Measurements from ENCODE around the gene ARNT2.

The ARNT2 gene

DNA sequence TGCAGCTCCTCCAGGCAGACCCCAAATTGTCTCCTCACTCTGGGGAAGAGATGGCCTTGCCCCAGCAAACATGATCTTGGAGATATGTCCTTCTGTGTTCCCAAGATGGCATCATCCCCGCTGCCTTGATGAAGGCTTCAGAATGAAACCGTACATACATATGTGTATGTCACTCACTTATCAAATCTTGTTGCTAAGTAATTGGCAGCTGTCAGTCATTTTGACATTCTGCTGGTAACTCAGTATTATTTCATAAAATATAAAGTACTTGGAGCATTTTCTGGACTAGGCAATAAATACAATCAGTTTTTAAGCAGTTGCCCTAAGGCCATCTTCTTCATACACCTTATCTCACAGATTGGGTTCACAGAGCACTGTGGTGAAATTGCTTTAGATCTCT, 62.4 kb downstream of the ARNT2 start:
- no peak for DNase-seq (ENCODE audit: low read depth)

- no peak for DNase-seq (ENCODE audit: low read depth)
Observed at GRCh38 chr15:80467311-80467714, 63.1 kb downstream of the ARNT2 start.

DNA sequence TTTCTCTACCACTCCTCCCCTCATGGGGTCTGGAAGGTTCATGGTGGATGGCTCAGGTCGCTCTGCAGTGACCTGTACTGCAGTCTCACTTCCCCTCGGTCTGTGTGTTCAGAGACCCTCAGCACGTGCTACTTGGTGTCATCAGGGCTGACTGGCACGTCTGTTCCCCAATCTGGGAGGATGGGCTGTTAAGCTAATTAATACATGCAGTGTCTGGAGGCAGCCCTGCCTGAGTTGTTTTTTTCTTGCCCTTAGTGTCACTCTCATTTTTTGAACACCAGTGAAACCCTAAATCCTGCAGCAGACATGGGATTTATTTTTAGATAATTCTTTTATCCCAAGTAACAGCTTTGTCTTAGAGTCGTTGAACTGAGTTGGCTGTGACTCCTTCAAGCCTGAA, 64.6 kb downstream of the ARNT2 start:
- DNase-seq (ENCODE audit: low read depth): no peak

DNA sequence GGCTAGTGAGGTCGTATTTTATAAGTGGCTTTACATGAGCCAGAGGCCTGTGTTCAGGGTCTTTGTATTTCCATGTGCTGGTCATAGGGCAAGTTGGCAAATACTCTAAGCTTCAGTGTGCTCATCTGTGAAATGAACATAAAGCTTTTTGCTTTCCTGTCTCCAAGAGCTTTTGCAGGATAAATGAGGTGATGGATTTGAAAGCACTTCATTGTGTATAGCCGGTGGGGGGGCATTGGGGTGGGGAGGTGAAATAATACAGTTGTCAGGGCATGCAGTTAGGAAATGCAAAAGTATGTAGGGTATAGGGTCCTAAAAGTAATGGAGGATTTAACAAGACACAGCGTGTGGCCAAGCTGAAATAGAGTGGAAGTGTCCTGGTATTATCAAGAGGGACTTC, 67.7 kb downstream of the ARNT2 start:
- no peak for DNase-seq (ENCODE audit: low read depth)

- no peak for DNase-seq (ENCODE audit: low read depth)
Observed at GRCh38 chr15:80473286-80474223, 69.4 kb downstream of the ARNT2 start.

DNA sequence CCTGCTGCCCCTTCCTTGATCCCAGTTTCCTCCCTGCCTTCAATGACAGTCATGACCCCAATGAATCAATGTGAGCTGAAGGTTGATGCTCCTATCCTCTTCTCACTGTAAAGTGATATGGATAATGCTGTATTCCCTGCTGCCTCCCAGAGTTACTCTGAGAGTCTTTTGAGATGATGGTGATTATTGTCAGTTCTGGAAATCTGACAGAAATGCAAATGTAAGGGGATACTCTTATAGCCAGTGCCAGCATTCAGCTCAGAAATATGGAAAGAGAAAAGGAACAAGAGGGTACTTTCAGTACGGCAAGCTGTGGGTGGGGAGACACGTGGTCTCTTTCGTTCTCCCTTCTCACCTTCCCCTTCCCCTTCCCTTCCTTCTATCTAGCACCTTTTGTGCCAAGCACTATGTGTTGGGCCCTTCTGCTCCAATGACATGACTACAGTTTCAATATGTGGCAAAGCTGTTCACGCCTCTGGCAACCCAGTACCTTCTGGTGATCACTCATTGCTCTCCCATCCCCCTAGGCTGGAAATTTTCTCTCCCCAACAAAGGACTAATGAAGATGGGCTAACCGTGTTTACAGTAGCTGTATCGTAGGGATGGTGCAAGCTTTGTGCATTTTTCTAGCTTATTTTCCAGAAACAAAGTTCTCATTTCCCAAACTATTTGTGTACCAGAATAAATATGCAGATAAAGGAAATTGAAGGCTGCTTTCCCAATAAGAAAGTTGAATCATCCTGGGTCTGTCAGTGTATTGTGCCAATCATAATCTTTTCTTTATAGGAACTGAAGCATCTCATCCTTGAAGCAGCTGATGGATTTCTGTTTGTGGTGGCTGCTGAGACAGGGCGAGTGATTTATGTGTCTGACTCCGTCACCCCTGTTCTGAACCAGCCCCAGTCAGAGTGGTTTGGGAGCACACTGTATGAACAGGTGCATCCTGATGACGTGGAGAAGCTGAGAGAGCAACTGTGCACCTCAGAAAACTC, 70.3 kb downstream of the ARNT2 start:
- DNase-seq (ENCODE audit: low read depth): no peak

- DNase-seq (ENCODE audit: low read depth): no peak
Observed at GRCh38 chr15:80475572-80475971, 71.4 kb downstream of the ARNT2 start.

DNA sequence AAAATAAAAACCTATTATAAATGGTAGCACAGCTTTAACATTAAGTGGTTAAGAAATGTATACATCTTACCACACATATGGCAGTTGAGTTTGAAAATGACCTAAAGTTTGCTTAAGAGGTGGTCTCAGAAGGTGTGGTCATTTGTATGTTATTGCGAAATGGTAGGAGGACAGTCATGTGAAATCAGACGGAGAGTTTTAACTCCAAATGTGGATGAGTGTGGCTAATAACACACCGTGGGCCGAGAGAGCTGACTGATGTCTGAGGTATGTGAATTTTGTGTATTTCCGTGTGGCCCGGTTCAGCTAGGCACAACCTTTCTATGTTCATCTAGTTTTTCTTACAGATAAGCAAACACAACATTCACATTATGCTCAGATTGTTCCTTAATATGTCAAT, 71.9 kb downstream of the ARNT2 start:
- DNase-seq (ENCODE audit: low read depth): no peak

DNA sequence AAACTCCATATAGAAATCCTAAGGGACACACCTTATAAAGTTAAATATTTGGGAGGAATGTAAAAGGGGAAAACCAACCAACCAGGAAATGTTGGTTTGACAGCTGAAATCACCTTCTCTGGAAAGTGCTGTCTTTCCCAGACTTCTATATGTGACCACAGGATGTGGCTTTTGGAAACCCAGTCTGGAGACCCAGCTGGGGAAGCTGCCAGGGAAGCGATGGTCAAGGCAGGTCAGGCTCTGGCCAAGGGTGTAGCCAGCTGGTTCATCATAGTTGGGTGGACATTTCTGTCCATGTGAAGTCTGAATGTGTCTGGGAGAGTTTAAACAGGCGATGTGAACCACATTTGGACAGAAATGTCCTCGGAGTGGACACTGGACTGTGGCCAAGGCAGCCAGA, 73.9 kb downstream of the ARNT2 start:
- DNase-seq (ENCODE audit: low read depth): no peak

GRCh38 chr15:80479191-80479590, 75.0 kb downstream of the ARNT2 start:
- DNase-seq (ENCODE audit: low read depth): no peak

- DNase-seq (ENCODE audit: low read depth): no peak
Observed at GRCh38 chr15:80480171-80480811, 76.1 kb downstream of the ARNT2 start.

DNA sequence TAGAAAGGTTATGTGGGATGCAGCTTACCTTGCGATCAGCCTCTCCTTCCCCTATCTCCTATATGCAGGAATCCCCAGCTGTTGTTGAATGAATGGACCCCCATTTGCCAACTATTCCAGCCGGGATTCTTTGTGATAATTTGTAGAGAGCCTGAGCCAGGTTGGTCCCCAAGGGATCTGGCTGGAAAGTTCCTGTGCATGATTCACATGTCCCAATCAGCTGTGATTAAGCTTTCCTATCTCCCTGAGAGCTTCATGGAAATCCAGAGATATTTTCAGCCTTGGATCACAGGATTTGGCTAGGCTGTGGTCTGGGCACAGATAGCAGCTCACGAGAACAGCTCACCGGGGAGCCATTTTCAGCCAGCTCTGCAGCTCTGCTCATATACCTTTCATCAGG, 76.7 kb downstream of the ARNT2 start:
- DNase-seq (ENCODE audit: low read depth): no peak

GRCh38 chr15:80482696-80483095, 78.5 kb downstream of the ARNT2 start:
- no peak for DNase-seq (ENCODE audit: low read depth)

- DNase-seq (ENCODE audit: low read depth): no peak
Observed at GRCh38 chr15:80483725-80484161, 79.6 kb downstream of the ARNT2 start.

DNA sequence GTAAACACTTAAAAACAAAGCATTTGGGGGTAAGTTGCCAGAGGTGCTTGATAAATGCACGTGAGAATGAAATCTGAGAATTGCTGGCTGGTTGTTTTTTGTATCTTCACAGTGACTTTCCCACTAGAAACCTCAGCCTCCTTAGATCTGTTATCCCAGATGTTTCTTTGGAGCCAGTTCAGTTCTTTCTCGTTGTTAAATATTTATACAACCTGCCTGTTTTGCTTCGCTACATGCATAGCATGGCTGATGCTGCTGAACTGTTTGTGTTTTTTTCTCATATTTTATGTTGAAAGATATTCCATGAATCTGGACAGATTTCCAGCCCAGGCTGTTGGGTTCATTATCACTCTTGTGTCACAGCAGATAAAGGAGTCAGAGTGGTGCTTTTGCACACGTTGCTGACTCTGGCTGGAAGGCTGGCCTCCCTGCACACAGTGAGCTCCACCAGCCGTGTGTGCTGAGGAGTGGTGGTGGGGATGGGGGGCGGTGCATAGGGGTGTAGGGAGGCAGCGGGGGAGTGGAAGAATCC, 80.2 kb downstream of the ARNT2 start:
- no peak for DNase-seq (ENCODE audit: low read depth)

DNA sequence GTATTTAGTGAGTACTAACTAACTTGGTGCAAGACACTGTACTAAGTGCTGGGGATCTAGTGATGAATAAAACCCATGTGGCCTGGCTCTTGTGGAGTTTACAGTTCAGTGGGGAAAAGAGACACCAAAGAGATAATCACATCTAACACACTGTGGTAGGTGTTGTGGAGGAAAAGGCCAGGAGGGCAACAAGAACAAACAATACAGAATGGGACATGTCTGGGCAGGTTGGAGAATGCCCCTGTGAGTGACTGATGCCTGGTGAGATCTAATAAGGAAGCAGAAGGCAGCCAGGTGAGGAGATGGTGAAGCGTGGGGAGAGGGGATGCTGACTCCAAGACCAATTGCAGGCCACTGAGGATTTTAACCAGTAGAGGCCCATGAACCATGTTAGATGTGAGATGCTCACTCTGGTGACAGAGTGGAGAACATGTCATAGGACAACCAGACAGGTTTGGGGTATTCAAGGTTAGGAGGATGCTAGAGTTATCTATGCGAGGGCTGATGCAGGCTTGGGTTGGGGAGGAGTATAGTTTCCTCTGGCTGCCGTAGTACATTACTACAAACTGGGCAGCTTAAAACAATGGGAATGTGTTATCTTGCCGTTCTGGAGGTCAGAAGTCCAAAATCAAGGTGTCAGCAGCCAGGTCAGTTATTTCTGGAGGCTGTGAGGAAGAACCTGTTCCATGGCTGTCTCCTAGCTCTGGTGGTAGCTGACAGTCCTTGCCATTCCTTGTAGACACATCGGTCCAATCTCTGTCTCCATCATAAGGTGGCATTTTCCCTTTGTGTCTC, 81.4 kb downstream of the ARNT2 start:
- DNase-seq (ENCODE audit: low read depth): no peak

DNA sequence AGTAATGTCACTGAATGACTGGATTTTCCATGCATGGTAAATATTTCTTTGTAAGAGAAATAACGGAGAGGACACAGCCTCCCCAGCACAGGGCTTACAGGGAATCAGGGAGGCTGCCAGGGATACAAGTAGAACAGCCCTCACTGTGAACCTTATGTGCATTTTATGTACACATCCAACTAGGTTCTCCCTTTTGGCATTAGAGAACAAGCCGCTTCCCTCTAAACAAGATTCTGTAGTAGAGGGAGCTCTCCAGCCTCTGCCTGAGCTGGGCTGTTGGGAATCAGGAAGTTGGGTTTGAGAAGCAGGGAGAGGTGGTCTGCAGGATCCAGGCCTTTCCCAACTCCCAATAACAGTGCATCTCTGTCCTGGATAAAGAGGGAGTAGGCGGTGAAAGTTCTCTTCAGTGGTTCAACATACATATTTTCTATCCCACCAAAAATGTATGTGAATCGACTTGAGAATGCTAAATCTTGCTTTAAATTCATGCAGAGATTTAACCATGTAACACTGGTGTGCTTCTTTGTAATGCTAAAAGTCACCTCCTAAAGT, 83.7 kb downstream of the ARNT2 start:
- no peak for DNase-seq (ENCODE audit: low read depth)

- no peak for DNase-seq (ENCODE audit: low read depth)
Observed at GRCh38 chr15:80489030-80489594, 84.9 kb downstream of the ARNT2 start.

- DNase-seq (ENCODE audit: low read depth): no peak
Observed at GRCh38 chr15:80490431-80490990, 86.3 kb downstream of the ARNT2 start.
